Measurements from ENCODE around the gene COMMD7.
A peak's percentile ranks its signal among the peaks of the same experiment; 100 is the strongest.

The COMMD7 gene

GRCh38 chr20:32675223-32675975, 67.9 kb downstream of the COMMD7 start:
- DNase-seq, result no peak

GRCh38 chr20:32674362-32674789, 68.9 kb downstream of the COMMD7 start:
- DNase-seq, result no peak

GRCh38 chr20:32672982-32673851, 70.0 kb downstream of the COMMD7 start:
- no peak for DNase-seq

- no peak for DNase-seq
These were observed 70.8 kb downstream of the COMMD7 start for GRCh38 chr20:32672394-32672981.

GRCh38 chr20:32670773-32671455, 72.4 kb downstream of the COMMD7 start:
- DNase-seq, result no peak

- no peak for DNase-seq
These were observed 76.2 kb downstream of the COMMD7 start for GRCh38 chr20:32667027-32667426.

GRCh38 chr20:32664678-32665159, 78.5 kb downstream of the COMMD7 start:
- peak; percentile 50 for DNase-seq

GRCh38 chr20:32664012-32664677, 79.1 kb downstream of the COMMD7 start:
- DNase-seq, result peak; percentile 55

GRCh38 chr20:32663335-32664011, 79.8 kb downstream of the COMMD7 start:
- DNase-seq, result no peak

- DNase-seq, result no peak
These were observed 81.3 kb downstream of the COMMD7 start for GRCh38 chr20:32661820-32662528.

- DNase-seq, result no peak
These were observed 82.6 kb downstream of the COMMD7 start for GRCh38 chr20:32660661-32661060.

- no peak for DNase-seq
These were observed 86.4 kb downstream of the COMMD7 start for GRCh38 chr20:32656827-32657226.

GRCh38 chr20:32655903-32656512, 87.3 kb downstream of the COMMD7 start:
- no peak for DNase-seq

- peak; percentile 92 for DNase-seq
These were observed 90.3 kb downstream of the COMMD7 start for GRCh38 chr20:32652739-32653526.

All from retina (tissue), 1 donor.